PFSK-1 (cell line): Measurements from ENCODE around the gene FAM180A.

ENCODE experiments used
- FOXP2 ChIP-seq: optimal IDR thresholded peaks from 2 replicates; pipeline ENCODE3; 2011; ENCODE audit warnings: borderline replicate concordance, control low read depth, inconsistent platforms; ENCODE audit not compliant: insufficient read depth; ENCODE audit errors: extremely low read length, extremely low read depth
- POLR2AphosphoS5 ChIP-seq: IDR thresholded peaks from 2 replicates; pipeline ENCODE4 v1.6.1; 2012; ENCODE audit warnings: low read depth, mild to moderate bottlenecking, control low read depth, low read length, moderate library complexity
- SIN3A ChIP-seq: IDR thresholded peaks from 2 replicates; pipeline ENCODE4 v1.6.1; 2012; ENCODE audit warnings: mild to moderate bottlenecking, low read length, moderate library complexity, borderline replicate concordance; ENCODE audit not compliant: insufficient read depth
- TAF1 ChIP-seq: IDR thresholded peaks from 2 replicates; pipeline ENCODE4 v1.6.1; 2012; ENCODE audit warnings: low read length, control low read depth, borderline replicate concordance; ENCODE audit not compliant: insufficient read depth
- TF ChIP-seq, protein P1 (sequence below), 2 experiments: IDR thresholded peaks; 2 replicates each; pipeline versions ENCODE4 v1.6.1 to v1.8.0; 2011 to 2012; ENCODE audit warnings: low read depth in 2 of 2, low read length in 2 of 2, control low read depth in 1 of 2, inconsistent platforms in 1 of 2, mild to moderate bottlenecking in 1 of 2, moderate library complexity in 1 of 2; ENCODE audit not compliant: insufficient read depth in 1 of 2

DNA sequence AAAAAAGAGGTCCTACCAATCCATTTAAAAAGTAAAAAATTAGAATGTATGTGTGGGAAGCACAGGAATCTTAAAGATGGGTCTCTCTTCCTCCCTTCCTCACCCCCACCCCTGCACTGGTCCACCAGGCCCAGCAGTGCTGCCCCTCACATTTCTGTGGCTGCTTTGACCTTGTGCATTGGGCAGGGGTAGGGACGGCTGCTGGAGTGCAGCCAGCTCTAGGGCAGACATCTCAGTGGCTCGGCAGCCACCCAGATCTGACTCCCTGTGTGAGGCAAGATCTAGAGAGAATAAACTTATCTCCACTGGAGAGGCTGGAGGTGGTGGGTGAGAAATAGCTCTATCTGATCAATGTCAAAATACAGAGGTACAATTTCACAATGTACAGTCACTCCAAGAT, 6.7 kb downstream of the FAM180A start:
- TF ChIP-seq FOXP2 (no peak), POLR2AphosphoS5 (no peak), TAF1 (no peak), SIN3A (no peak)
- TF ChIP-seq, protein P1, sequence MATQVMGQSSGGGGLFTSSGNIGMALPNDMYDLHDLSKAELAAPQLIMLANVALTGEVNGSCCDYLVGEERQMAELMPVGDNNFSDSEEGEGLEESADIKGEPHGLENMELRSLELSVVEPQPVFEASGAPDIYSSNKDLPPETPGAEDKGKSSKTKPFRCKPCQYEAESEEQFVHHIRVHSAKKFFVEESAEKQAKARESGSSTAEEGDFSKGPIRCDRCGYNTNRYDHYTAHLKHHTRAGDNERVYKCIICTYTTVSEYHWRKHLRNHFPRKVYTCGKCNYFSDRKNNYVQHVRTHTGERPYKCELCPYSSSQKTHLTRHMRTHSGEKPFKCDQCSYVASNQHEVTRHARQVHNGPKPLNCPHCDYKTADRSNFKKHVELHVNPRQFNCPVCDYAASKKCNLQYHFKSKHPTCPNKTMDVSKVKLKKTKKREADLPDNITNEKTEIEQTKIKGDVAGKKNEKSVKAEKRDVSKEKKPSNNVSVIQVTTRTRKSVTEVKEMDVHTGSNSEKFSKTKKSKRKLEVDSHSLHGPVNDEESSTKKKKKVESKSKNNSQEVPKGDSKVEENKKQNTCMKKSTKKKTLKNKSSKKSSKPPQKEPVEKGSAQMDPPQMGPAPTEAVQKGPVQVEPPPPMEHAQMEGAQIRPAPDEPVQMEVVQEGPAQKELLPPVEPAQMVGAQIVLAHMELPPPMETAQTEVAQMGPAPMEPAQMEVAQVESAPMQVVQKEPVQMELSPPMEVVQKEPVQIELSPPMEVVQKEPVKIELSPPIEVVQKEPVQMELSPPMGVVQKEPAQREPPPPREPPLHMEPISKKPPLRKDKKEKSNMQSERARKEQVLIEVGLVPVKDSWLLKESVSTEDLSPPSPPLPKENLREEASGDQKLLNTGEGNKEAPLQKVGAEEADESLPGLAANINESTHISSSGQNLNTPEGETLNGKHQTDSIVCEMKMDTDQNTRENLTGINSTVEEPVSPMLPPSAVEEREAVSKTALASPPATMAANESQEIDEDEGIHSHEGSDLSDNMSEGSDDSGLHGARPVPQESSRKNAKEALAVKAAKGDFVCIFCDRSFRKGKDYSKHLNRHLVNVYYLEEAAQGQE (IDR thresholded peaks at IDR 0.05; ENCODE audit: insufficient read depth in 1 of 2, low read depth in 2 of 2, low read length in 2 of 2): no peak
